ENCODE measurements around the gene OR2V2.
"Not testable (repeated sequence)": the region's sequence is repeated elsewhere in the genome, so short reads cannot be mapped to it uniquely, and the experiment has no call there.

DNA sequence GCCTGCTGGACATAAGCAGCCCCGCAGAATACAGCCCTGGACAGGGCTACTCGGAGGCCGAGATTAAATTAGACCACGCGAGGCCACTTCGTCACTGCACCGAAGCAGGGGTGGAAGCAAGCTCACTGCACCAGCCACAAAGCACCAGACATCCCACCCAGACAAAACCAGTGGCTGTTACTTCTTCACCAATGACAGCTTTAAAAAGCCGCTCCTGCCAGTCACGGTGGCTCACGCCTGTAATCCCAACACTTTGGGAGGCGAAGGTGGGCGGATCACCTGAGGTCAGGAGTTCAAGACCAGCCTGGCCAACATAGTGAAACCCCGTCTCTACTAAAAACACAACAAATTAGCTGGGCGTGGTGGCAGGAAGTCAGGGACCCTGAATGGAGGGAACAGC is 30.2 kb downstream of the OR2V2 start:
- TF ChIP-seq, protein P1, sequence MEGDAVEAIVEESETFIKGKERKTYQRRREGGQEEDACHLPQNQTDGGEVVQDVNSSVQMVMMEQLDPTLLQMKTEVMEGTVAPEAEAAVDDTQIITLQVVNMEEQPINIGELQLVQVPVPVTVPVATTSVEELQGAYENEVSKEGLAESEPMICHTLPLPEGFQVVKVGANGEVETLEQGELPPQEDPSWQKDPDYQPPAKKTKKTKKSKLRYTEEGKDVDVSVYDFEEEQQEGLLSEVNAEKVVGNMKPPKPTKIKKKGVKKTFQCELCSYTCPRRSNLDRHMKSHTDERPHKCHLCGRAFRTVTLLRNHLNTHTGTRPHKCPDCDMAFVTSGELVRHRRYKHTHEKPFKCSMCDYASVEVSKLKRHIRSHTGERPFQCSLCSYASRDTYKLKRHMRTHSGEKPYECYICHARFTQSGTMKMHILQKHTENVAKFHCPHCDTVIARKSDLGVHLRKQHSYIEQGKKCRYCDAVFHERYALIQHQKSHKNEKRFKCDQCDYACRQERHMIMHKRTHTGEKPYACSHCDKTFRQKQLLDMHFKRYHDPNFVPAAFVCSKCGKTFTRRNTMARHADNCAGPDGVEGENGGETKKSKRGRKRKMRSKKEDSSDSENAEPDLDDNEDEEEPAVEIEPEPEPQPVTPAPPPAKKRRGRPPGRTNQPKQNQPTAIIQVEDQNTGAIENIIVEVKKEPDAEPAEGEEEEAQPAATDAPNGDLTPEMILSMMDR (IDR thresholded peaks at IDR 0.05; ENCODE audit: insufficient read depth, low read length): not testable (repeated sequence)
- TF ChIP-seq REST (IDR thresholded peaks at IDR 0.05; ENCODE audit: insufficient replicate concordance, low read depth); POLR2AphosphoS5 (IDR thresholded peaks at IDR 0.05; ENCODE audit: low read depth); SPI1 (IDR thresholded peaks at IDR 0.05; ENCODE audit: borderline replicate concordance, low read depth); GABPA (IDR thresholded peaks at IDR 0.05; ENCODE audit: low read depth): not testable (repeated sequence)
